ENCODE measurements around the gene BRIP1.

GRCh38 chr17:61907361-61907760 is 44.0 kb upstream of the BRIP1 start:
- TF ChIP-seq CTCF (IDR thresholded peaks at IDR 0.05) (no peak), MAX (IDR thresholded peaks at IDR 0.05) (no peak), USF2 (IDR thresholded peaks at IDR 0.05) (no peak), MAZ (IDR thresholded peaks at IDR 0.05; ENCODE audit: borderline replicate concordance, low read depth, low read length) (no peak), REST (IDR thresholded peaks at IDR 0.05) (no peak), KDM1A (IDR thresholded peaks at IDR 0.05; ENCODE audit: low read depth) (no peak), BCL3 (IDR thresholded peaks at IDR 0.05) (no peak), CEBPB (IDR thresholded peaks at IDR 0.05) (no peak), POLR2A (IDR thresholded peaks at IDR 0.05; ENCODE audit: low read length) (no peak), RCOR1 (IDR thresholded peaks at IDR 0.05; ENCODE audit: low read depth, low read length) (no peak), PHF8 (IDR thresholded peaks at IDR 0.05; ENCODE audit: borderline replicate concordance, low read depth) (no peak), CHD2 (IDR thresholded peaks at IDR 0.05; ENCODE audit: low read length, partially characterized antibody) (no peak), NR3C1 (IDR thresholded peaks at IDR 0.05) (no peak)
